HG03039 (cell line): ENCODE measurements around the gene CYYR1.

Experiments used
- ATAC-seq: cut with Tn5 transposase; IDR thresholded peaks from one replicate; pipeline ENCODE4 v1.9.1; 2021; ENCODE audit warnings: mild to moderate bottlenecking, moderate library complexity; ENCODE audit not compliant: unreplicated experiment

CYYR1 gene

DNA sequence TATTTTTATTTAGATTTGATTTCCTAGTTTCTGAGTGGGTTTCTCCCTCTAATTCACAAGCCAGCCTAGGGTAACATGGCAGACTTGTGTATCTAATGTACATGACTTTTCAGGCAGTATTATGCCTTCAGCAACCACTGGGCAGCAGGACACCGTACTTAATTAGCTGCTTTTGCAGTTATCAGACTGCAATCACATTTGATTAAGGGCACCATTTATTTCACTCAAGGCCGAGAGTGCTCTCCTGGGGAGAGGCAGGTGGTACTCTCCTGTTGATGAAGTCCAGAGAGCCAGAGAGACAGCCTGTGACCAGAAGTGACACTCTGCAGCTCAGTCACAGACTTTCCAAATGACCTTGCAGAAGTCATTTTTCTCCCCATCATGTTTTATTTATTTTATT lies 18.7 kb downstream of the CYYR1 start:
- ATAC-seq = no peak

DNA sequence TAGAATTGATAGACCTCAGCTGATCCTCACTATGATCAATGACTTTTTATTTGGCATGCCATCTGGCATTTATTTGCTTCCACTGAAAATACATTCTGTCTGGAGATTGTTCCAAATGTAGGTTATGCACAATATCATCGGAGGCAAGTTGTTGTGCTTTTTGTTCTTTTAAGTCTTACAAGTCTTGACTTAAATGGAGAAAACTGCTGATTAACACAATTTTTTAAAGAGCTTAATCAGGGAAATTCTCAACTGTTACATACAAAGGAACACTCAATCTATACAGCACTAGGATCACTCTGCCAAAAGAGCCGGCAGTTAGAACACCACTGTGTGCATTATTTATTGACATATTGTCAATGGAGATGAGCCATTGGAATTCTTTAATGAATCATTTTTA lies 19.2 kb downstream of the CYYR1 start:
- ATAC-seq = no peak

DNA sequence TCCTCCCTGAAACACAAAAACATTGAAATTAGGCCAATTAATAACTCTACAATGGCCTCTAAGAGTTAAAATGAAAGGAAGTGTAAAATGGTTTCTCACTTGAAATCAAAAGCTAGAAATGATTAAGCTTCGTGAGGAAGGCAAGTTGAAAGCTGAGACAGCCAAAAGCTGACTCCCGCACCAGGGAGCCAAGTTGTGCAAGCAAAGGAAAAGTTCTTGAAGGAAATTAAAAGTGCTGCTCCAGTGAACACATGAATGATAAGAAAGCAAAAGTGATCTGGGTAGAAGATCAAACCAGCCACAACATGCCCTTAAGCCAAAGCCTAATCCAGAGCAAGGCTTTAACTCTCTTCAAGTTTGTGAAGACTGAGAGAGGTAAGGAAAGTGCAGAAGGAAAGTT lies 22.8 kb downstream of the CYYR1 start:
- no peak for ATAC-seq

DNA sequence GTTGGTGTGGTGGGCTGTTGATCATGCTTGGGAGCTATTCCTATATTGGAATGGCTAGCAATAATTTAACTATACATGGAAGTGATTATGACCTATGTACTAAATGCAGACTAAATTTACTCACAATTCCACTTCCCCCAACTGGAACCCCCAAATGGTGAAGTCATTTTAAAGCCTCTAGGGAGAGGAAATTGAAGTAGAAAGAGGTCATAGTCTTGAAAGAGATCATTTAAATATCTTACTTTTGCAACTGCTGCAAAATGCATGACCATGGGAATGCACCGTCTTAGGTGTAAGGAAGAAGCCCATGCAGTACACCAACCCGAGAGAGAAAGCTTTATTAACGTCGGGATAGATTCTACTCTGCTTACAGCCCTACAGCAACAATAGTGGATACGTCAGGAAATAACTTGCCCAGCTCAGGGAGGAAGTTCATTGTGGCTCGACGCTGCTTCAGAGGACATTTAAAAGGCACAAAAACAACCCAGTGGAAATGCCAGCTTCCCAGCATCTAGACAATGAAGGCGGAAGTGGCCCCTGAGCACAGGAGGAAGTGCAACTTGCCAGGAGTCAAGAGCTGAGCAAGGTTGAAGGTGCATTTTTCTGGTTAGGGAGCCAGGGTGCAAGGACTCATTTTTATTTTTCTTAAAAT lies 26.5 kb downstream of the CYYR1 start:
- no peak for ATAC-seq

DNA sequence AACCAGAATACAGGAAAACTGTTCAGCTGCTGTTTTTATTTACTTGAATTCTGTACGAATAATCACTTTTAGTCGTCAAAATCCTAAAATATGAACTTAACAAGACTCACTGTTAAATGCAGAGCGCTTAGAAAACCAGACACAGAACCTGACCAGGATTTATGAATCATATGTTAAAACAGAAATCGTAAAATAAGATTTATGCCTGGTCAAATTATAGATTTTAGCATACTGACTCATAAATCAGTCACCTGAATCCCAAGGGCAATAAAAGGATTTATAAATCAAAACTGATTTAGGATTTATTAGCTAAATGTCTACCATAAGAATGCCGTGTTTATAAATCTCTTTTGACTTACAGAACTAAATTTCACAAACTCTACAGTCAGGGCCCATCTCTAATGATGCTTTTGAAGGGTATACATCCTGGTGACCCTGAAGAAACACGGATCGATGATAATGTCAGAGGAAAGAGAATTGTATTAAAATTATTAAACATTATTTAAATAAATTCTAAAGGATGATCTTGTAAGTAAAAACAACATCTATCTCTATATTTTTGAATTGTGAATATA lies 28.8 kb downstream of the CYYR1 start:
- ATAC-seq = no peak

DNA sequence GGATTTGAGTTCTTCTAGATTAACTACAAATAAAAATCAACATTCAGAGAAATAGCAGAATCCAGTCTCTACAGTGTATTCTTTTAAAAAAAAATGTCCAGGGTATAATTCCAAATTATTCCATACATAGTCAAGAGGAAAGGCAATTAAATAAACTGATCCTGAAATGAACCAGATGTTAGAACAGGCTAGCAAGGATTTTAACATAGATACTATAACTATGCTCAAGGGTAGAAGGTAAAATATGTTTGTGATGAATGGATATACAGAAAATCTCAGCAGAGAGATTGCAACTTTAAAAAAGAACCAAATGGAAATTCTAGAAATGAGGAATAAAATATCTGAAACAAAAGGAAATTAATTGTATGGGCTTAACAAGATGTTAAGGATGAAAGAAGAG lies 32.4 kb downstream of the CYYR1 start:
- ATAC-seq = no peak

DNA sequence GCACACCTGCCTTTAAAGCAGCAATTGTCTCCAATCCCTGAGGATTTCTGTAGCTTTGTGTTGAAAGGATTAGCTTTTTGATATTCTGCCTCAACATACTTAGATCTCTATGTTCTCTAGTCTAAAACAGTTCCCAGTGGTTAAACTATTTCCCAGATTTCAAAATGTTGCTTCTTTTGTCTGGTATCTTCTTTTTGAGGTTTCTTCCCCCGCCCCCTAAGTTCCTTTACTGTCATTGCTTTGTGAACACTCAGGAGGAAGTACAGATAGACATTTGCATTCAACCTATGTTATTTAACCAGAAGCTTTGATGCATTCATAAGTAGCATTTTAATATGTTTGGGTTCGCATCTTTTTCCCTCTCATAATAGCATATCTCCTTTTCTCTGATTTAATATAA lies 33.5 kb downstream of the CYYR1 start:
- ATAC-seq = no peak

DNA sequence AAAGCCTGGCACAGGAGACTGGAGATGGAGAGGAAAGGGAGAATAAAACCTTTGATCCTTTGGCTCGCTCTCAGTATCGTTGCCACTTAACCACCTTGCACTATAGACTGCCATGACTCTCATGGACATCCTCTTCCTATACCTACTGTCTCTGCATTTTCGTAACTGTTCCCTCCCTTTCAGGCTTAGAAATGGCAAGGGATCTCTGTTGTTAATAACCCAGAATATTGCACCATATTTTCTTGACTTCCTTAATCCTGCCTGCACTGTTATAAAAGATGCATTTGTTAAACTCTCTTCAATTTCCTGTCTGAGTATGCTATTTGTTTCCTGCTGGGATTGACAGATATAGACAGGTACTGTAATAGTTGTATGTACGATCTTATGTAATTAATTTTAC lies 38.6 kb downstream of the CYYR1 start:
- ATAC-seq = no peak

DNA sequence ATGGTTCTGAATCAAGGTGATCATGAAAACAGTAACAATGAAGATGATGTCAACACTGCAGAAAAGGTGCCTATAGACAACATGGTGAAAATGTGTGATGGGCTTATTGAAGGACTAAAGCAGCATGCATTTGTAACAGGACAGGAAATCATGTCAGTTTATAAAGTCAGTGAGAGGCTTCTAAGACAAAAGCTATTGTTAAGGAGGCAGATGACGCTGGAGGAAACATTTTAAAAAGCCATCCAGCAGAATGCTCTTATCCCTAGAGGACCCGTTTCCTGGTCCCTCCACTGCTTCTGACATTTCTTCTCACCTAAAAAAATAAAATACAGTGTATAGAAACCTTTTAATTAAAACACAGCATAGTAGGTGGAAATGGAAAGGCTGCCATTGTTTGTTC lies 40.9 kb downstream of the CYYR1 start:
- ATAC-seq = no peak

DNA sequence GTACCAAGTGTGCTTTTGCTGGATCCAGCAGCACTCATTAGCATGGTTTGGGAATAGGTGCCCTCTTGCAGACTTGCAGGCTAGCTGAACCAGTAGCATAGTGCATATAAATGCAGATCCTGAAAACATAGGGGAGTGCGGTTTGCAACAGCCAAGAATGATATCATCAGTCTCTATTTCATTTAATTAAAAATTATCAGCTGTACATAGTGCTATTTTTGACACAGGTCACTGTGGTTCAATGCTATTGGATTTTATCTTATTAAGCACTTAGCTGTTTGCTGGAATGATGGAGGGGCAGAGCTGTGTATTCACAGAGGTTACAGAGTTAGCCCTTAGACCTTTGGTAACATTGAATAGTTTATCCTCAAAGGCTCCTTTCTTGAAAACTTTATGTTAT lies 43.6 kb downstream of the CYYR1 start:
- no peak for ATAC-seq

DNA sequence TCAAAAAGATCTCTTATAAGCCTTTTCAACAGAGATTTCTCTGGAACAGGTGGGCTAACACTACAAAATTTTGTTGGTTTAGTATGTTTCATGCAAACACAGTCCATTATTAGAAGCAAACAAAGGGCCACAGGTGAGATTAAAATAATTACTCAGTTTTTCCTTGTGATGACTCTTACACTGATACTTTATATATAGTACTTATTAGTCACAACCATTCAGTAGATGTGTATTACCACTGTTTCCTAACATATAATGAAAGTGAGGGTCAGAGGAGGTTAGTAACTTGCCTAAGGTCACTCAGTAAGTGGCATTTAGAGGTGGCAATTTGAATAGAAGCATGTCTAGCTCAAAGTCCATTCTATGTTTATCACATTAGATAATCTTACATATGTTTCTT lies 44.2 kb downstream of the CYYR1 start:
- ATAC-seq = no peak

DNA sequence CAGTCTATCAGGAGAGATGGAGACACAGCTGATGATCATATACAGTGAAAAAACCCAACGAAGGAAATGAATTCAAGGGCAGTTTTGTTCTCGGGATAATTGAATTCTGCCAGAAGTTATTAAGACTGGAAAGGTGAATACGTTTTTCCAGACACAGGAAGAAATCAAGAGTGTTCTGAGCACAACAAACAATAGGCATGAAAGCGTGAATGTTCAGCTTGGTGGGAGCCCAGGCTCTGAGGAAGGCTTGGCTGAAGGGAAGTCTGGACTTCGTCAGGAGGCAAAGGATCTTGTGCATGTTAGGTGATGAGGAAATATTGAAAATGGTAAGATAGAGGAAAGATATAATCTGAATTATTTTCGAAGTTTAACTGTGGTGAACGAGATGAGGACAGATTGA lies 50.4 kb downstream of the CYYR1 start:
- no peak for ATAC-seq

DNA sequence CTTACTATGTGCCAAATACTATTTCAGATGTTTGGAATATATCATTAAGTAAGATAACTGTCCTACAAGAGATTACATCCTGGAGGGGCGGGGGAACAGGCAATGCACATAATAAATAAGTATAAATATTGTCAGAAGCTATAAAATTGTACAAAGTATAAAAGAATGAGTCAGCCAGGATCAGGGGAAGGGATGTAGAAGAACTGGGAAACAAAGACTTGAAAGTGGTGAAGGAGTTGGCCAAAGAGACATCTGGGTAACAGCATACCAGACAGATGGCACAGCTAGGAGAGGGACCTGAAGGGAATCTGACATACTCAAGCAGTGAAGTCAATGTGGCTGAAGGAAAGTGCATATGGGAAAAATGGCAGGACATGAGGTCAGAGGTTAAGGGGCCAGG lies 53.9 kb downstream of the CYYR1 start:
- ATAC-seq = no peak

DNA sequence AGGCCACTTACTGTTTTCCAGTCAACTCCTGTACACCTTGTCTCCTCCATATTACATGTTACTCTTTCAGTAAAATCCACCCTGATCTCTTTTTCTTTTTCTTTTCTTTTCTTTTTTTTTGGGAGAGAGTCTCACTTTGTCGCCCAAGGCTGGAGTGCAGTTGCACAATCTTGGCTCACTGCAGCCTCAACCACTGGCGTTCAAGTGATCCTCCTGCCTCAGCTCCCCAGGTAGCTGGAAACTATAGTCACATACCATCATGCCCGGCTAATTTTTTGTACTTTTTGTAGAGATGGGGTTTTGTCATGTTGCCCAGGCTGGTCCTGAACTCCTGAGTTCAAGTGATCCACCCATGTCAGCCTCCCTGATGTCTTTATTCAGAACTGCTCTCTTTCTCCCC lies 57.8 kb downstream of the CYYR1 start:
- no peak for ATAC-seq

DNA sequence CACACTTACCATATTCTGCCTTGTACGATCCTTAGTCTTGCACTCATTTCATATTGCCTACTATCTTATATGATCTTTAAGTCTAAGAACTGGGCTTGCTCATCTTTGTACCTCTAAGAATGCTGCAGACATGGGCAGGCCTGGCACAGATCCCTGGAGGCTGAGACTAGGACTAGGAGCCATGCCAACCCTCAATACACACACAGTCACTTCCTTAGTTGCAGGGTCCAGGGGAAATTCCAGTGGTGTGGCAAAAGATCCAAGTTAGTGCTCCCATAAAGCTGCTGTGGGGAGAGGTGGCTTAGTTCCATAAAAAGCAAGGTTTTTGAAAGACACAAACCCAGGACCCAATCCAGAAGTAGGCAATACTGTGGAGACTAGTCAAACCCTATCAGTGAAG lies 59.9 kb downstream of the CYYR1 start:
- ATAC-seq = no peak

DNA sequence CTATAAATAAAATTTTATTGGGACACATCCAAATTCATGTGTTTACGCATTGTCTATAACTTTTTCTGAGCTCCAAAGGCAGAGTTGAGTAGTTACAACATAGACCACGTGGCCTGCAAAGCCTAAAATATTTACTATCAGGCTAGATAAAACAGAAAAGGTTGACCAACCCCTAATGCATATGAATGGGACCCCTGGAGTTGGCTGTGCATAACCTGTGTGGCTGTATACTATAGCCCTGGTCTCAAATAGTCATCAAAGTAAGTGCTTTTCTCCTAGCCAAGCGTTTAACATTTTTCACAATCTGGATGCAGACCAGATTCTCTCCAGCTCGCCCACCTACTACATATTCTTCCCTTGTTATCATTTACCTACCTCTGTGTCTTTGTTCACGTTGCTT lies 60.4 kb downstream of the CYYR1 start:
- ATAC-seq = no peak

DNA sequence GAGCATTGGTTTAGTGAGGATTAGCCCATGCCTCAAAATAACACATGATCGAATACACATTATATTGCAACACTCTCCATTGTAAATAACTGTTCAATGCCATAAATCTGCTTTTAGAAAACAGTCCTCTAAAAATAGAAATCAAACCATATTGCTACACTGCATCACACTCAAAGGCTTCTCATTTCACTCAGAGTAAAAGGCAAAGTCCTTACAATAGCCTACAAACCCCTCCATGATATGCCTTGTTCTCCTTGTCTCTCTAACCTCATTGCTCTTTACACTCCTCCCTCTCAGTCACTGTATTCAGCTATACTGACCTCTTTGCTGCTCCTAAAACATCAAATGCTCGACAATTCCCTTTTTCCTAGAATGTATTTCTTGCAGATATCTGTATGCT lies 64.2 kb downstream of the CYYR1 start:
- no peak for ATAC-seq

DNA sequence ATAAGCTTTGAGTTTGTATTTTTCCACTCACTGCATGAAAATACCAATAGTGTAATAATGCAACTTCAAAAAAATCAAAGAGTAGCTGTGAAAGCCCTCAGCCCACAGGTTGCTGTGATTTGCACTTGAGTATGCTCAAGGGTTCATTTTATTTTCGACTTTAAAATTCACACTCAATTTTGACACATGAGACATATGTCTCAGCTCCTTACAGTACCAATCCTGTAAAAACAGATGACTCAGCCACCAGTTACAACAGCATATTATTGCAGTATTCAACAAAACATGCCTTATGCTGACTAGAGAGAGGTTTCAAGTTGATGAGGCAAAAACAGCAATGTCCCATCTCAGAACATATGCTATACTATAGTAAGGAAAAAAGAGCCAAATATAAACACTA lies 66.1 kb downstream of the CYYR1 start:
- no peak for ATAC-seq

DNA sequence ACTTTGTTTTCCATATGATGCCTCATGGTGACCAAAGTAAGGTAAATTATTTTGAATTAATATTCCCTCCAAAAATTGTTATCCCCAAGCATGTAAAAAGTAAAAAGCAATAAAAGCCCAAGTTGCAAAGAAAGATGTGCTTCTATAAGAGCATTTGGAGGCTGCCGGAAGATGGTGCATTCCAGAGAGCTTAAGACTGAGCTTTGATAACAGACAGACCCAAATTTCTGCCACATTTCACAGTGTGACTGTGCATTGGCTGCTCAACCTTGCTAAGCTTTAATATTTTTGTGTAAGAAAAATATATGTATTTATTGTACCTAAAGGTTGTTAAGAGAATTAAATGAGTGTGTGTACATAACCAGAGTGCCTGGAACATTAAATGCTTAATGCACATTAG lies 67.9 kb downstream of the CYYR1 start:
- no peak for ATAC-seq

DNA sequence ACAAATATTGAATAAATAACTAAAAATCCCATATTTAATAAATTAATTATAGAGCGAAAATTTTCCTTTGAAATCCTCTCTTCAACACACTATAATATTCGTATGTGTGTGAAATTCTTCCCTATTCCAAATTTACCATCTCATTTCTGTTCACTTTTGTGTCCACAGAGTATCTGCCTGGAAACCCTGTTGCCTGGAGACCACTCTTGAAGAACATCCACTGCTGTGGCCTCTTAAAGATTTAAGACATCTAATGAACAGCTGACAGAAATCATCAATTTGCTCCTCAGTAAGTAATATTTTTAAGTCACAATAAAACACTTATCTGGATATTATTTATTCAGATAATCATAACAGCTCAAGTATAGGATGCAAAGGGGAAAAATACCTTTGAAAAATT lies 69.7 kb downstream of the CYYR1 start:
- no peak for ATAC-seq

DNA sequence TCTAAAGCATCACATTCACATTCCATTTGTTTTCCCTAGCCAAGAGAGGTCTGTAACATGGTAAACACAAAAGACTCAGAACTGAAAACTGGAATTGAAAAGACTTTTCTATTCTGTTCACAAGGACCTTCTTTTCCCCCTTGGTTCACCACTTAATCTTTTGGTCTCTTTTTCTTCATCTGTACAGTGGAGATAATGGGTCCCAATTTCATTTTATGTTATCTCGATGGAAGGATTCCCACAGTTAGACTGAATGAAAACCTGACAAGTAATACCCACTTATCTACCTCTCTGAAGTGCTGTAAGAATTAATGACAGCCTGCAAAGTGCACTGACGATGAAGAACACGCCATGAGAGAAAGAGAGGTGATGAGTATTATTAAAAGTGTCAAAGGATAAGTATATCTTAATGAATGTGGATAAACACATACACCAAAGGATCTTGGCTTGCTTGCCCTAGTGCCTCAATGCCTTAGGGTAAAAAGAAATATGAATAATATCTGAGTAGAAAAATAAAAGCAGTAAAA lies 71.5 kb downstream of the CYYR1 start:
- no peak for ATAC-seq

DNA sequence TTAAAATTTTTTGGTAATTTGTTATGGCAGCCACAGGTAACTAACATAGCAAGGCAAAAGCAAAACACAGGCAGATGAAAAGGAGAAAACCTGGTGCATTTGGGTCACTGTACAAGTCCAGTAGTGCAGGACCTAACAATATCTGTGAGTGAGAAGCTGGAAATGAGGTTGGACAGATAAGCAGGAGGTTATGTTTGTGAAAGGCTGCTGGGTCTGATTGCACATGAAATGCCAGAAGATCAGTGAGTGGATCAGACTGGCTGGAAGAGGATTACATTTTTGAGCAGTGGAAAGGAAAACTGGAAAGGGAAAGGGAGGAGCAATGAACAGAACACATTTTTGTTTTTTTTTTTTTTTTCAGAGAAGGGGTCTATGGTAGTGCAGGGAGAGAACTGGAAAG lies 73.6 kb downstream of the CYYR1 start:
- no peak for ATAC-seq

DNA sequence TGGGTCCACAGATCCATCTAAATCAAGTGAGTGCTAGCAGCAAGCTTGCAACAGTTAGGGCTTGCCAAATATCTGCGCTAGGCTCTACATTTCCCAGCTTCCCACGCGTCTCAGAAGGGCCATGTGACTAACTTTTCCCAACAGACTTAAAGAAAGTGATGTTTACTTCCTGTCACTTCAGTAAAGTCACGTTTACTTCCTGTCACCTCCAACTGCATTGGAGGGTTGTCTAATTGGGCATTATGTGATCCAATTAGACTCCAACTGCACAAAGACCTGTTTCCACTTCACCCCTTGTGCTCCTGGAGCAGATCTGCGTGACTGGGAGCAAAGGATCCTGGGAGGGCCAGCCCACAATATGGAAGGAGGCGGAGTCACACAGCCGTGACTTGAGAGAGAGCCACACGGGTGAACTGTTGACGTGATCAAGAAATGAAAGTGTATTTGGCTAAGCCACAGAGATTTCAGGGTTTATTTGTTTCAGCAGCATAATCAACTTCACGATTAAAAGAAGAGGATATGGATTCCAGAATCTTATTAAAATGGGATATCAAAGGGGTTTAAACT lies 77.7 kb downstream of the CYYR1 start:
- ATAC-seq = no peak
